IMR-90 (cell line): ENCODE data around the gene PRKD1. TPM values are rescaled to one million over a fixed set of nuclear protein-coding genes. Genes with fewer than 3 reads are reported as not detected.
A peak's percentile ranks its signal among the peaks of the same experiment; 100 is the strongest.

Source experiments
- ATAC-seq: fragments of 200-7000 bp; cut with Tn5 transposase; 2 replicates; pipeline ENCODE4 v1.9.1; 2020; ENCODE audit warnings: low read depth, mild to moderate bottlenecking, moderate library complexity
- BruUV-seq: library from RNA; stranded (reverse); fragments of 400-500 nt; replicated peaks from 2 replicates; lab custom pipeline; 2021; lab: Mats Ljungman, UMichigan
- CTCF ChIA-PET: fragments of 300-600 bp; formaldehyde crosslinking; extraction: SDS; loops from one replicate; lab custom pipeline; 2021; ENCODE audit warnings: antibody characterized with exemption; lab: Yijun Ruan, JAX
- POLR2A ChIA-PET: fragments of 300-600 bp; sonication (Branson Sonifier 250); formaldehyde crosslinking; loops from one replicate; lab custom pipeline; 2022; ENCODE audit warnings: antibody characterized with exemption; ENCODE audit not compliant: unreplicated experiment; lab: Charles Lee
- DNase-seq: peaks from one replicate; pipeline ENCODE4 v3.0.0; 2013
- H2AFZ ChIP-seq: replicated peaks from 2 replicates; pipeline ENCODE3; 2013; ENCODE audit warnings: low read length, mild to moderate bottlenecking; ENCODE audit not compliant: poor library complexity
- H2AK5ac ChIP-seq: 2 replicates; pipeline ENCODE4 v1.6.1; 2013; ENCODE audit warnings: low read depth, low read length, inconsistent platforms
- H2AK9ac ChIP-seq: replicated peaks from 2 replicates; pipeline ENCODE3; 2013; ENCODE audit warnings: mild to moderate bottlenecking, low read depth, low read length, moderate library complexity; ENCODE audit not compliant: poor library complexity
- H2BK120ac ChIP-seq: 2 replicates; pipeline ENCODE4 v1.6.1; 2013; ENCODE audit warnings: low read depth, low read length, inconsistent platforms
- H2BK15ac ChIP-seq: 3 replicates; pipeline ENCODE4 v1.6.1; 2013; ENCODE audit warnings: low read depth, low read length, inconsistent platforms
- H2BK20ac ChIP-seq: 2 replicates; pipeline ENCODE4 v1.6.1; 2013; ENCODE audit warnings: low read depth, mild to moderate bottlenecking, inconsistent platforms, low read length, moderate library complexity
- H2BK5ac ChIP-seq: 2 replicates; pipeline ENCODE4 v1.6.1; 2013; ENCODE audit warnings: mild to moderate bottlenecking, low read depth, low read length, inconsistent platforms; ENCODE audit not compliant: poor library complexity, severe bottlenecking
- H3K14ac ChIP-seq: replicated peaks from 2 replicates; pipeline ENCODE4 v1.6.1; 2013; ENCODE audit warnings: low read depth, low read length, inconsistent platforms
- H3K18ac ChIP-seq: 2 replicates; pipeline ENCODE4 v1.6.1; 2013; ENCODE audit warnings: low read depth, low read length, control low read depth
- H3K23ac ChIP-seq: 2 replicates; pipeline ENCODE4 v1.6.1; 2013; ENCODE audit warnings: low read depth, low read length, inconsistent platforms
- H3K27ac ChIP-seq: 2 replicates; pipeline ENCODE4 v1.5.1; 2013; ENCODE audit warnings: mild to moderate bottlenecking, control low read depth, low read length; ENCODE audit not compliant: insufficient read depth
- H3K27me3 ChIP-seq: 2 replicates; pipeline ENCODE4 v1.6.1; 2013; ENCODE audit warnings: low read length; ENCODE audit not compliant: control insufficient read depth, insufficient read depth
- H3K36me3 ChIP-seq: 2 replicates; pipeline ENCODE4 v1.6.1; 2013; ENCODE audit warnings: low read length, mixed read lengths; ENCODE audit not compliant: control insufficient read depth, insufficient read depth
- H3K4ac ChIP-seq: 2 replicates; pipeline ENCODE4 v1.6.1; 2013; ENCODE audit warnings: low read depth, low read length, inconsistent platforms
- H3K4me1 ChIP-seq: 2 replicates; pipeline ENCODE4 v1.6.1; 2013; ENCODE audit warnings: low read length, mixed read lengths; ENCODE audit not compliant: control insufficient read depth, insufficient read depth
- H3K4me2 ChIP-seq: 2 replicates; pipeline ENCODE4 v1.6.1; 2013; ENCODE audit warnings: low read depth, mild to moderate bottlenecking, control low read depth, low read length, moderate library complexity
- H3K4me3 ChIP-seq: 2 replicates; pipeline ENCODE4 v1.5.1; 2013; ENCODE audit warnings: low read depth, mild to moderate bottlenecking, control low read depth, low read length, moderate library complexity; ENCODE audit not compliant: insufficient read depth
- H3K56ac ChIP-seq: 2 replicates; pipeline ENCODE4 v1.6.1; 2013; ENCODE audit warnings: low read length, inconsistent platforms; ENCODE audit not compliant: insufficient read depth; ENCODE audit errors: extremely low read depth
- H3K79me1 ChIP-seq, 2 experiments: 2 replicates each; pipeline ENCODE4 v1.6.1; 2013; ENCODE audit warnings: low read length in 2 of 2, inconsistent platforms in 1 of 2, low read depth in 1 of 2
- H3K9ac ChIP-seq: 2 replicates; pipeline ENCODE4 v1.6.1; 2013; ENCODE audit warnings: low read depth, low read length, control low read depth
- H3K9me1 ChIP-seq: 2 replicates; pipeline ENCODE4 v1.6.1; 2013; ENCODE audit warnings: low read length, inconsistent platforms; ENCODE audit not compliant: insufficient read depth
- H3K9me3 ChIP-seq: 2 replicates; pipeline ENCODE4 v1.6.1; 2013; ENCODE audit warnings: low read length; ENCODE audit not compliant: control insufficient read depth, insufficient read depth
- H4K20me1 ChIP-seq: 2 replicates; pipeline ENCODE4 v1.6.1; 2013; ENCODE audit warnings: low read length, inconsistent platforms; ENCODE audit not compliant: insufficient read depth
- H4K5ac ChIP-seq: 2 replicates; pipeline ENCODE4 v1.6.1; 2013; ENCODE audit warnings: mild to moderate bottlenecking, low read depth, low read length, control low read depth
- H4K8ac ChIP-seq, 2 experiments: 2 replicates each; pipeline ENCODE4 v1.6.1; 2013; ENCODE audit warnings: low read depth in 2 of 2, low read length in 2 of 2, control low read depth in 1 of 2, inconsistent platforms in 1 of 2
- H4K91ac ChIP-seq: 2 replicates; pipeline ENCODE4 v1.6.1; 2013; ENCODE audit warnings: low read depth, low read length, inconsistent platforms; ENCODE audit not compliant: insufficient read depth
- CHD1 ChIP-seq: IDR thresholded peaks from 2 replicates; pipeline ENCODE4 v1.6.1; 2012; ENCODE audit warnings: low read depth, low read length, improper control_type of control experiment
- ELK1 ChIP-seq: fragments of 150-350 bp; IDR thresholded peaks from 2 replicates; pipeline ENCODE4 v1.6.1; 2016; ENCODE audit warnings: low read depth, mild to moderate bottlenecking, low read length, moderate library complexity, borderline replicate concordance
- FOS ChIP-seq: fragments of 150-350 bp; IDR thresholded peaks from 2 replicates; pipeline ENCODE4 v1.6.1; 2016; ENCODE audit warnings: low read depth, low read length
- MAZ ChIP-seq: IDR thresholded peaks from 2 replicates; pipeline ENCODE4 v1.6.1; 2012; ENCODE audit warnings: low read depth, mild to moderate bottlenecking, low read length, improper control_type of control experiment, moderate library complexity, borderline replicate concordance
- MXI1 ChIP-seq: IDR thresholded peaks from 2 replicates; pipeline ENCODE4 v1.6.1; 2012; ENCODE audit warnings: low read depth, mild to moderate bottlenecking, low read length, moderate library complexity, borderline replicate concordance
- RAD21 ChIP-seq: IDR thresholded peaks from 2 replicates; pipeline ENCODE4 v1.6.1; 2012; ENCODE audit warnings: low read length, improper control_type of control experiment
- WGBS, 2 experiments: methylation state at CpG; one replicate each; pipeline versions ENCODE4 v1.1.5 to v1.1.7; 2013; ENCODE audit warnings: missing lambda C conversion rate in 2 of 2; ENCODE audit not compliant: insufficient read length in 1 of 2; ENCODE audit errors: extremely low coverage in 2 of 2; 5-methylcytosine and 5-hydroxymethylcytosine counted together
- dilution Hi-C: fragments of 300-500 bp; cut with HindIII; formaldehyde crosslinking; loops from one replicate; pipeline ENCODE4 v1.14.3; 2018; ENCODE audit warnings: low sequenced_read_pairs; ENCODE audit not compliant: unreplicated experiment
- in situ Hi-C: fragments of 300-500 bp; cut with MboI; formaldehyde crosslinking; loops from 3 replicates; pipeline ENCODE4 v1.14.3; 2019; ENCODE audit warnings: low sequenced_read_pairs, inconsistent platforms, mixed read lengths
- intact Hi-C: fragments of 100-400 bp; cut with micrococcal nuclease; formaldehyde crosslinking; loops from 2 replicates; pipeline ENCODE4 v1.10.0; 2022
- polyA plus RNA-seq, 3 experiments: library from polyadenylated mRNA; depleted of rRNA; stranded (reverse); fragments of >200 nt; gene quantifications; 2 replicates each; pipeline ENCODE4 v1.2.3, GENCODE V29; 2012; ENCODE audit warnings: low replicate concordance in 1 of 3
- total RNA-seq: library from RNA; depleted of rRNA; stranded (reverse); fragments of >200 nt; gene quantifications from 2 replicates; pipeline ENCODE4 v1.2.3, GENCODE V29; 2012
- TF ChIP-seq, protein P1 (sequence below): conservative IDR thresholded peaks from 2 replicates; pipeline ENCODE4 v1.5.1; 2012; ENCODE audit warnings: mild to moderate bottlenecking, low read depth, low read length, improper control_type of control experiment
- TF ChIP-seq, protein P2 (sequence below): fragments of 150-350 bp; IDR thresholded peaks from 2 replicates; pipeline ENCODE4 v1.6.1; 2017; ENCODE audit warnings: mild to moderate bottlenecking, antibody characterized with exemption, low read length, low read depth

Gene PRKD1
- total and polyA plus RNA-seq, 2 of the 4 experiments (the other 2 are of a cell fraction), result 12.9 to 14.2 TPM

- CTCF ChIA-PET, result no interaction called here
- peaks cover 14 to 24% of the 10 kb centered on the region in 2 experiments for H3K79me1 ChIP-seq
- no peaks in the 10 kb centered on the region for H3K27me3 ChIP-seq
- H4K91ac ChIP-seq, result no peak overlapping the region
- H2BK120ac ChIP-seq, result no peak overlapping the region
- H3K4me1 ChIP-seq, result peaks cover 4% of the 10 kb centered on the region; the same call in 1 of the 2 replicates
- POLR2A ChIA-PET, result no interaction called here
- no peaks in the 10 kb centered on the region for H3K36me3 ChIP-seq
- WGBS, 2 experiments, result no CpG with 5 or more reads among the region's 2 CpGs
- TF ChIP-seq MAZ (no peak), FOS (no peak), CHD1 (no peak), MXI1 (no peak), RAD21 (no peak), ELK1 (no peak)
- TF ChIP-seq, protein P1, sequence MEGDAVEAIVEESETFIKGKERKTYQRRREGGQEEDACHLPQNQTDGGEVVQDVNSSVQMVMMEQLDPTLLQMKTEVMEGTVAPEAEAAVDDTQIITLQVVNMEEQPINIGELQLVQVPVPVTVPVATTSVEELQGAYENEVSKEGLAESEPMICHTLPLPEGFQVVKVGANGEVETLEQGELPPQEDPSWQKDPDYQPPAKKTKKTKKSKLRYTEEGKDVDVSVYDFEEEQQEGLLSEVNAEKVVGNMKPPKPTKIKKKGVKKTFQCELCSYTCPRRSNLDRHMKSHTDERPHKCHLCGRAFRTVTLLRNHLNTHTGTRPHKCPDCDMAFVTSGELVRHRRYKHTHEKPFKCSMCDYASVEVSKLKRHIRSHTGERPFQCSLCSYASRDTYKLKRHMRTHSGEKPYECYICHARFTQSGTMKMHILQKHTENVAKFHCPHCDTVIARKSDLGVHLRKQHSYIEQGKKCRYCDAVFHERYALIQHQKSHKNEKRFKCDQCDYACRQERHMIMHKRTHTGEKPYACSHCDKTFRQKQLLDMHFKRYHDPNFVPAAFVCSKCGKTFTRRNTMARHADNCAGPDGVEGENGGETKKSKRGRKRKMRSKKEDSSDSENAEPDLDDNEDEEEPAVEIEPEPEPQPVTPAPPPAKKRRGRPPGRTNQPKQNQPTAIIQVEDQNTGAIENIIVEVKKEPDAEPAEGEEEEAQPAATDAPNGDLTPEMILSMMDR, result no peak
- TF ChIP-seq, protein P2, sequence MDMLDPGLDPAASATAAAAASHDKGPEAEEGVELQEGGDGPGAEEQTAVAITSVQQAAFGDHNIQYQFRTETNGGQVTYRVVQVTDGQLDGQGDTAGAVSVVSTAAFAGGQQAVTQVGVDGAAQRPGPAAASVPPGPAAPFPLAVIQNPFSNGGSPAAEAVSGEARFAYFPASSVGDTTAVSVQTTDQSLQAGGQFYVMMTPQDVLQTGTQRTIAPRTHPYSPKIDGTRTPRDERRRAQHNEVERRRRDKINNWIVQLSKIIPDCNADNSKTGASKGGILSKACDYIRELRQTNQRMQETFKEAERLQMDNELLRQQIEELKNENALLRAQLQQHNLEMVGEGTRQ, result no peak
- peaks cover 6% of the 10 kb centered on the region for H3K9me1 ChIP-seq
- DNase-seq (no peak), ATAC-seq (no peak; the same call in 1 of the 2 replicates)
- no TSS peak for BruUV-seq
- H2AK9ac ChIP-seq, result no peak overlapping the region
- H2AFZ ChIP-seq, result no peak overlapping the region
- no peak overlapping the region for H3K4me3 ChIP-seq
- intact Hi-C loops (no loop called here), in situ Hi-C loops (no loop called here), dilution Hi-C loops (no loop called here)
- no peak overlapping the region for H3K4ac ChIP-seq
- H4K5ac ChIP-seq, result no peak overlapping the region
- no peak overlapping the region for H3K18ac ChIP-seq
- H4K20me1 ChIP-seq, result 0 out of 2 replicates have a peak, but pooled peaks cover under 1% of the 10 kb centered on the region
- no peak overlapping the region for H3K9ac ChIP-seq
- H3K4me2 ChIP-seq, result no peak overlapping the region
- H3K23ac ChIP-seq, result no peak overlapping the region
- H2AK5ac ChIP-seq, result no peak overlapping the region
- no peak overlapping the region for H4K8ac ChIP-seq
- H3K9me3 ChIP-seq, result no peaks in the 10 kb centered on the region
- H2BK5ac ChIP-seq, result no peak overlapping the region
- H2BK20ac ChIP-seq, result 0 out of 2 replicates have a peak overlapping the region, but pooled peaks have one; percentile 20
- no peak overlapping the region for H3K56ac ChIP-seq
- H3K14ac ChIP-seq, result no peak overlapping the region
- H2BK15ac ChIP-seq, result no peak overlapping the region
- H3K27ac ChIP-seq, result no peak overlapping the region
Observed at GRCh38 chr14:29749829-29750228, 177.8 kb downstream of the PRKD1 start.
